Testis (tissue), 2 donors: ENCODE results near the gene ZAR1.

Experiments
- POLR2A ChIP-seq: fragments of 450-650 bp; IDR thresholded peaks from one replicate; pipeline ENCODE4 v1.6.1; 2017; ENCODE audit warnings: antibody characterized with exemption, mild to moderate bottlenecking, moderate library complexity
- TF ChIP-seq, protein P1 (sequence below), 3 experiments: fragments of 450-650 bp in 2 of 3; fragments of 200-600 bp in 1 of 3; sonication (generic) in 1 of 3; IDR thresholded peaks; one replicate each; pipeline ENCODE4 v1.5.1; 2016 to 2019; ENCODE audit warnings: antibody characterized with exemption in 3 of 3, mild to moderate bottlenecking in 2 of 3, moderate library complexity in 1 of 3

DNA sequence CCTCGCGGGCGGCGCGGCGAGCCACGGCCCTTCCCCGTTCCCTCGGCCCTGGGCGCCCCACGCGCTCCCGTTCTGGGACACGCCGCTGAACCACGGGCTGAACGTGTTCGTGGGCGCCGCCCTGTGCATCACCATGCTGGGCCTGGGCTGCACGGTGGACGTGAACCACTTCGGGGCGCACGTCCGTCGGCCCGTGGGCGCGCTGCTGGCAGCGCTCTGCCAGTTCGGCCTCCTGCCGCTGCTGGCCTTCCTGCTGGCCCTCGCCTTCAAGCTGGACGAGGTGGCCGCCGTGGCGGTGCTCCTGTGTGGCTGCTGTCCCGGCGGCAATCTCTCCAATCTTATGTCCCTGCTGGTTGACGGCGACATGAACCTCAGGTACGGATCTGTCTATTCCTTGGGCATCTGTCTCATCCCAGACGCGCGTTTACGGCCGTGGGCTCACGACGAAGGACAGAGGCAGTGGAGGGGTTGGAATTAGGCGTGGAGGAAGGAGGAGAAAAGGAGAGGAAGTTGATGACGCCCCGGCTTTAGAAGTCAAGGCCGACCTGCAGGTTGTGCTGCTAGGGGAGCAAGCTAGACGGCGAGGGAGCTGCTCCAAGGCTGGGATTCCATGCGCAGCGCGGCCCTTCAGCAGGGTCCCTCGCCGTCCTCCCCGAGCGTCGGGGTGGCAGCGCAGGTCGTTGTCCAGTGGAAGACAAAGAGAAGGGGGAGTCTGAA lies 6.1 kb upstream of the ZAR1 start:
- TF ChIP-seq, protein P1, sequence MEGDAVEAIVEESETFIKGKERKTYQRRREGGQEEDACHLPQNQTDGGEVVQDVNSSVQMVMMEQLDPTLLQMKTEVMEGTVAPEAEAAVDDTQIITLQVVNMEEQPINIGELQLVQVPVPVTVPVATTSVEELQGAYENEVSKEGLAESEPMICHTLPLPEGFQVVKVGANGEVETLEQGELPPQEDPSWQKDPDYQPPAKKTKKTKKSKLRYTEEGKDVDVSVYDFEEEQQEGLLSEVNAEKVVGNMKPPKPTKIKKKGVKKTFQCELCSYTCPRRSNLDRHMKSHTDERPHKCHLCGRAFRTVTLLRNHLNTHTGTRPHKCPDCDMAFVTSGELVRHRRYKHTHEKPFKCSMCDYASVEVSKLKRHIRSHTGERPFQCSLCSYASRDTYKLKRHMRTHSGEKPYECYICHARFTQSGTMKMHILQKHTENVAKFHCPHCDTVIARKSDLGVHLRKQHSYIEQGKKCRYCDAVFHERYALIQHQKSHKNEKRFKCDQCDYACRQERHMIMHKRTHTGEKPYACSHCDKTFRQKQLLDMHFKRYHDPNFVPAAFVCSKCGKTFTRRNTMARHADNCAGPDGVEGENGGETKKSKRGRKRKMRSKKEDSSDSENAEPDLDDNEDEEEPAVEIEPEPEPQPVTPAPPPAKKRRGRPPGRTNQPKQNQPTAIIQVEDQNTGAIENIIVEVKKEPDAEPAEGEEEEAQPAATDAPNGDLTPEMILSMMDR (IDR thresholded peaks at IDR 0.05), result no peak
- no peak for TF ChIP-seq POLR2A
